ENCODE measurements around the gene ZMYND19.
"Not testable (repeated sequence)": the region's sequence is repeated elsewhere in the genome, so short reads cannot be mapped to it uniquely, and the experiment has no call there.

The ZMYND19 gene

GRCh38 chr9:137543237-137543963 lies 46.9 kb downstream of the ZMYND19 start:
- DNase-seq (ENCODE audit: low read depth), result no peak
- no peak for TF ChIP-seq CTCF (conservative IDR thresholded peaks at IDR 0.05; ENCODE audit: low read length)
- no peak overlapping the region for H3K4me3 ChIP-seq (ENCODE audit: low read length)

GRCh38 chr9:137542486-137542885 lies 47.8 kb downstream of the ZMYND19 start:
- DNase-seq (ENCODE audit: low read depth), result no peak
- H3K4me3 ChIP-seq (ENCODE audit: low read length), result no peak overlapping the region
- TF ChIP-seq CTCF (conservative IDR thresholded peaks at IDR 0.05; ENCODE audit: low read length), result no peak

- TF ChIP-seq CTCF (conservative IDR thresholded peaks at IDR 0.05; ENCODE audit: low read length), result no peak
- no peak for DNase-seq (ENCODE audit: low read depth)
- no peak overlapping the region for H3K4me3 ChIP-seq (ENCODE audit: low read length)
Observed at GRCh38 chr9:137540536-137540935, 49.8 kb downstream of the ZMYND19 start.

- no peak for DNase-seq (ENCODE audit: low read depth)
- no peak overlapping the region for H3K4me3 ChIP-seq (ENCODE audit: low read length)
- TF ChIP-seq CTCF (conservative IDR thresholded peaks at IDR 0.05; ENCODE audit: low read length), result no peak
Observed at GRCh38 chr9:137538058-137538457, 52.3 kb downstream of the ZMYND19 start.

- not testable (repeated sequence) for DNase-seq (ENCODE audit: low read depth); H3K4me3 ChIP-seq (ENCODE audit: low read length)
Observed at GRCh38 chr9:137536594-137537131, 53.6 kb downstream of the ZMYND19 start.

GRCh38 chr9:137535120-137535428 lies 55.2 kb downstream of the ZMYND19 start:
- no peak overlapping the region for H3K4me3 ChIP-seq (ENCODE audit: low read length)
- no peak for DNase-seq (ENCODE audit: low read depth)
- no peak for TF ChIP-seq CTCF (conservative IDR thresholded peaks at IDR 0.05; ENCODE audit: low read length)

GRCh38 chr9:137534256-137535119 lies 55.8 kb downstream of the ZMYND19 start:
- no peak overlapping the region for H3K4me3 ChIP-seq (ENCODE audit: low read length)
- peak; percentile 60 for DNase-seq (ENCODE audit: low read depth)
- peak; percentile 73 for TF ChIP-seq CTCF (conservative IDR thresholded peaks at IDR 0.05; ENCODE audit: low read length)

GRCh38 chr9:137532891-137533468 lies 57.3 kb downstream of the ZMYND19 start:
- H3K4me3 ChIP-seq (ENCODE audit: low read length); DNase-seq (ENCODE audit: low read depth): not testable (repeated sequence)
